ENCODE measurements around the gene HOXA7. TPM values are rescaled to one million over a fixed set of nuclear protein-coding genes. Genes with fewer than 3 reads are reported as not detected.
A peak's percentile ranks its signal among the peaks of the same experiment; 100 is the strongest.

HOXA7 gene
- total and polyA plus RNA-seq, 7 donors, result 2.9 to 10.2 (median 6.2) TPM

DNA sequence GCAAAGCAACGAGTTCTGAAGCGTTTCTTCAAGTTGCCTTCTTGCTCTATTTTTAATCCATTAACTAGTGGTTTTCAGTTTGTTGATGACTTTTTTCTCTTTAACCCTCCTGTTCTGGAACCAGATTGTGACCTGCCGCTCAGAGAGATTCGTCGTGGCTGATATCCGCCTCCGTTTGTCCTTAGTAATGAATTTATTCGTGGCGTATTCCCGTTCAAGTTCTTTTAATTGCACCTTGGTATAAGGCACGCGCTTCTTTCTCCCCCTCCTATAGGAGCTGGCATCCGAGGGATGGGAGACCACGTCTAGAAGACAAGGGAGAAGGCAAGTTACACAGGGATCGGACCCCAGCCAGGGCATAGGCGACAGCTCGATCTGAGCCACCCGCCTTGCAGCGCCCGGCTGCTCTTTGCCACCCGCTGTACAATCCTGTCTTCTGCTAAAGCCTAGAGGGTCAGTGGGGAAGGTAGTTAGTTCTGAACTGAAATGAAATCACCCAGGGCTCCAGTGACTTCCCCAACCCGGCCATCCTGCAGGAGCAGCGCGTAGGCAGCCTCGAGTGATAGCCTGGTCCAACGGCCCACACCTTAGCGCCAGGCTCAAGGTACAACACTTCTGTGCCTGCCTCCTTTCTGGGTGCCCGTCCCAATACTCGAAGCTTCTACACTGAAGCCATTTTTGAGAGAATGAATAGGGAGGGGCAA, 41.8 kb upstream of the HOXA7 start:
- no peaks in the 10 kb centered on the region for H3K9me3 ChIP-seq
- intact Hi-C loops (cut with DNase I), result loop anchor here (5.0 to 10.0 kb wide), 7 partner anchors 379 to 897 kb away; no protein-coding TSS in a partner anchor
- H3K36me3 ChIP-seq (ENCODE audit: insufficient read depth in 1 of 2, low read depth in 1 of 2), result no peaks in the 10 kb centered on the region
- 14 to 21% (median 16%) methylated on average over 29 of the region's 29 CpGs for WGBS, 3 donors
- DNase-seq (peak in 1 of 2 donors; percentile 36), ATAC-seq (peak in 1 of 4 donors; percentile 7)
- H3K4me1 ChIP-seq, result peaks cover 6% of the 10 kb centered on the region
- peaks cover 0 to 95% (median 38%) of the 10 kb centered on the region in 3 donors for H3K27me3 ChIP-seq (ENCODE audit: insufficient read depth in 3 of 3, low read length in 2 of 3)
- H3K27ac ChIP-seq, result no peak overlapping the region
- H3K4me3 ChIP-seq, result peak overlapping the region; percentile 54
- TF ChIP-seq, protein P1, sequence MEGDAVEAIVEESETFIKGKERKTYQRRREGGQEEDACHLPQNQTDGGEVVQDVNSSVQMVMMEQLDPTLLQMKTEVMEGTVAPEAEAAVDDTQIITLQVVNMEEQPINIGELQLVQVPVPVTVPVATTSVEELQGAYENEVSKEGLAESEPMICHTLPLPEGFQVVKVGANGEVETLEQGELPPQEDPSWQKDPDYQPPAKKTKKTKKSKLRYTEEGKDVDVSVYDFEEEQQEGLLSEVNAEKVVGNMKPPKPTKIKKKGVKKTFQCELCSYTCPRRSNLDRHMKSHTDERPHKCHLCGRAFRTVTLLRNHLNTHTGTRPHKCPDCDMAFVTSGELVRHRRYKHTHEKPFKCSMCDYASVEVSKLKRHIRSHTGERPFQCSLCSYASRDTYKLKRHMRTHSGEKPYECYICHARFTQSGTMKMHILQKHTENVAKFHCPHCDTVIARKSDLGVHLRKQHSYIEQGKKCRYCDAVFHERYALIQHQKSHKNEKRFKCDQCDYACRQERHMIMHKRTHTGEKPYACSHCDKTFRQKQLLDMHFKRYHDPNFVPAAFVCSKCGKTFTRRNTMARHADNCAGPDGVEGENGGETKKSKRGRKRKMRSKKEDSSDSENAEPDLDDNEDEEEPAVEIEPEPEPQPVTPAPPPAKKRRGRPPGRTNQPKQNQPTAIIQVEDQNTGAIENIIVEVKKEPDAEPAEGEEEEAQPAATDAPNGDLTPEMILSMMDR (IDR thresholded peaks at IDR 0.05), result no peak

DNA sequence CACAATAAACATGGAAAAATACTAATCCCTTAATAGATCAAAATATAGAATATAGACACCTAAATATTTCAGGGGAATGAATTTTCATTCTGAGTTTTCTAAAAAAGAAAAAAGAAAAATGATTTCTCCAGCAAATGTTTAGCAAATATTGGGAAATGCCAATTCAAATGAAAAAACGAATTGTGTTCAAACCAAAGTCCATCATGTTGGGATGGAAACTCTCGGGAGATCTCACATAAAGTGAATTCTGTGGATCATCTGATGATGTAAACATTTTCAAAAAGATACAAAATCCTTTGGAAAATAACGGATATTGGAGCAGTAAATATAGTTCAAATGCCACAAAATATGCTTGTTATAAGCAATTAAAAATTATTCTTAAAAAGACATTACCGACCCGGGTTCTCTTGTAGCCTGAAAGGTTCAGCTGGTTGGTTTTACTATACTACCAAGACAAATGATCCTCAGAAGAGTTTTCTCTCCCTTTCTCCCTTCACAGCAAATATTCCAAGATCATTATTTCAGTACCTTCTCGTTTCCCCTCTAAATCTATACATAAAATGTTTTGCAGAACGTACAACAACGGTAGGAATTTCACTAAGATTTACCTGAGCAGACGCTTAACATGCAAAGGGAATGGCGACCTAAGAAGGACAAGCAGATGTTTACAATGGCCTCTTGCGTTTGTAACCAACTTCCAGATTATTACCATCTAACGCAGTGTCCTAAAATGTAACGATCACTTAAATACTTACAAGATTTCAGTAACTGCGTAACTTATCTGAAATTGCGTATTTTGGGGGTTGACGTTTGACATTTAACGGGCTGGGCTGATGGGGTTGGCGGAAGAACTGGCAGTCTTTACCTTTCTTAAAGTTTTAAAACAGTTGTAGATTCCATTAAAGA, 40.9 kb upstream of the HOXA7 start:
- H3K4me1 ChIP-seq, result peaks cover 10% of the 10 kb centered on the region
- DNase-seq (no peak), ATAC-seq (no peak)
- 32 to 37% (median 32%) methylated on average over 18 of the region's 18 CpGs for WGBS, 3 donors
- intact Hi-C loops (cut with DNase I), result loop anchor here (2.0 to 10.0 kb wide), 8 partner anchors 380 to 897 kb away; no protein-coding TSS in a partner anchor
- H3K9me3 ChIP-seq, result no peaks in the 10 kb centered on the region
- no peak overlapping the region for H3K27ac ChIP-seq
- peaks cover 0 to 95% (median 37%) of the 10 kb centered on the region in 3 donors for H3K27me3 ChIP-seq (ENCODE audit: insufficient read depth in 3 of 3, low read length in 2 of 3)
- TF ChIP-seq, protein P1 (IDR thresholded peaks at IDR 0.05), result no peak
- no peaks in the 10 kb centered on the region for H3K36me3 ChIP-seq (ENCODE audit: insufficient read depth in 1 of 2, low read depth in 1 of 2)
- H3K4me3 ChIP-seq, result no peak overlapping the region

DNA sequence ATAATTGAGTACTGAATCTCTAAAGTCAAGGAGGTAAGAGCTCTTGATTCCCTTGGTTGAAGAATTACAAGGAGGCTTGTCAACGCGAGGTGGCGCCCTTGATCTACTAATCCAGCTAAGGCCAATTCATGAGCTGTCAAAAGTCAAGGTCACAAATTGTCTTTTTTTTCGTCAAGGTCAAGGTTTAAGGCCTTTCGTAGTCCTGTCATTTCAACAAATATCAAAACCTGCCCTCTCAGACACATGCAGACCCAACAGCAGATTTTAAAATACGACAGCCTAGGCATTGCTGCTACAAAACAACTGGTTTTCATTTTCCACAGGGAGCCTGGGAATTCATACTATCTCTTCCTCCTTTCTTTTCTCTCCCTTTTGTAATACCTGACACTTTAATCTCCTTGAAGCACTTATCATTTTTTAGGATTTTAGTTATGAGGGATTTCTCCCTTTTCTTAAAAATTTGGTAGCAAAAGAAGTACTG, 39.9 kb upstream of the HOXA7 start:
- TF ChIP-seq, protein P1 (IDR thresholded peaks at IDR 0.05), result peak; percentile 82
- Histone ChIP-seq H3K27ac (no peak overlapping the region), H3K4me3 (no peak overlapping the region), H3K9me3 (no peaks in the 10 kb centered on the region), H3K27me3 (ENCODE audit: insufficient read depth in 3 of 3, low read length in 2 of 3) (peaks cover 0 to 95% (median 38%) of the 10 kb centered on the region in 3 donors), H3K36me3 (ENCODE audit: insufficient read depth in 1 of 2, low read depth in 1 of 2) (no peaks in the 10 kb centered on the region), H3K4me1 (peaks cover 10% of the 10 kb centered on the region)
- 5 to 7% (median 5%) methylated on average over 6 of the region's 6 CpGs for WGBS, 3 donors
- intact Hi-C loops (cut with DNase I), result loop anchor here (2.0 to 10.0 kb wide), 8 partner anchors 381 to 898 kb away; no protein-coding TSS in a partner anchor
- ATAC-seq (peak in 2 of 4 donors; percentile 60 to 71), DNase-seq (peak; percentile 81 to 90)

DNA sequence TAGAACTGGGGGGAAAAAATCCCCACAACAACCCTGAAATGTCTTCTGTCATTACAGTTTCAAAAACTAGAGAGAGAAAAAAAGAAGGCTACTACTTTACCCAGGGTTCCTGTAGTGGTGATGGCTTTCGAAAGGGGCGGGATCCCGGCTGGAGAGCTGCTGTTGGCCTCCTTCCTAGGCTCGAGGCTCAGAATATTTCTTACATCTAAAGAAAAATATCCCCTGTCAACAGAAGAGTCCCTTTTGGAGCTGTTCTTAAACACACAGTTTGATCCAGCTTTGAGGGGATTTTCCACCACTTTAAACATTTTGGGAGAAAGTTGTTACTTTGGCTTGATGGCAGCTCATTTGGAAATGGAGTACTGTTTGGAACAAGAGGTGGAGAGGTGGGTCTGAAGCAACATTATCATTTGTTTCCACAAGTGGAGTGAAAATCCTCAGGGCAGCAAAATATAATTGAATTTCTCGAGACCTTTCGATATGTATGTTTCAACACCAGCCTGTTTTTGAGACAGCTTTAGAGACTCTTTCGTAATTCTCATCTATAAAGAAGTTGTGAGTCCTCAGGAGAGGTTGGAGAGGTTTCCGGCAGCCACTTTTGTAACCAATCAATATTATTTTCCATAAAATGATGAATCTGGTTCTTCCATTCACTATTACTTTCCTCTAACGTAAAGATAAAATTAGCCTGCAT, 38.4 kb upstream of the HOXA7 start:
- intact Hi-C loops (cut with DNase I), result loop anchor here (5.0 to 10.0 kb wide), 8 partner anchors 382 to 902 kb away; no protein-coding TSS in a partner anchor
- no peaks in the 10 kb centered on the region for H3K9me3 ChIP-seq
- H3K4me1 ChIP-seq, result peaks cover 10% of the 10 kb centered on the region
- H3K27me3 ChIP-seq (ENCODE audit: insufficient read depth in 3 of 3, low read length in 2 of 3), result peaks cover 0 to 94% (median 28%) of the 10 kb centered on the region in 3 donors
- H3K27ac ChIP-seq, result no peak overlapping the region
- 61 to 70% (median 66%) methylated on average over 9 of the region's 9 CpGs for WGBS, 3 donors
- DNase-seq (no peak), ATAC-seq (no peak)
- H3K36me3 ChIP-seq (ENCODE audit: insufficient read depth in 1 of 2, low read depth in 1 of 2), result no peaks in the 10 kb centered on the region
- TF ChIP-seq, protein P1 (IDR thresholded peaks at IDR 0.05), result no peak
- no peak overlapping the region for H3K4me3 ChIP-seq
